B cell (primary cell): ENCODE measurements around the gene CRYAA.

Source experiments
- EZH2 ChIP-seq: IDR thresholded peaks from 2 replicates; pipeline ENCODE4 v1.6.1; 2012; ENCODE audit warnings: borderline replicate concordance, low read depth, mild to moderate bottlenecking, moderate library complexity, low read length; ENCODE audit not compliant: insufficient read depth, poor library complexity, severe bottlenecking
- TF ChIP-seq, protein P1 (sequence below): fragments of 200-600 bp; IDR thresholded peaks from one replicate; pipeline ENCODE4 v1.8.0; 2022; ENCODE audit warnings: antibody characterized with exemption, mild to moderate bottlenecking

- TF ChIP-seq, protein P1, sequence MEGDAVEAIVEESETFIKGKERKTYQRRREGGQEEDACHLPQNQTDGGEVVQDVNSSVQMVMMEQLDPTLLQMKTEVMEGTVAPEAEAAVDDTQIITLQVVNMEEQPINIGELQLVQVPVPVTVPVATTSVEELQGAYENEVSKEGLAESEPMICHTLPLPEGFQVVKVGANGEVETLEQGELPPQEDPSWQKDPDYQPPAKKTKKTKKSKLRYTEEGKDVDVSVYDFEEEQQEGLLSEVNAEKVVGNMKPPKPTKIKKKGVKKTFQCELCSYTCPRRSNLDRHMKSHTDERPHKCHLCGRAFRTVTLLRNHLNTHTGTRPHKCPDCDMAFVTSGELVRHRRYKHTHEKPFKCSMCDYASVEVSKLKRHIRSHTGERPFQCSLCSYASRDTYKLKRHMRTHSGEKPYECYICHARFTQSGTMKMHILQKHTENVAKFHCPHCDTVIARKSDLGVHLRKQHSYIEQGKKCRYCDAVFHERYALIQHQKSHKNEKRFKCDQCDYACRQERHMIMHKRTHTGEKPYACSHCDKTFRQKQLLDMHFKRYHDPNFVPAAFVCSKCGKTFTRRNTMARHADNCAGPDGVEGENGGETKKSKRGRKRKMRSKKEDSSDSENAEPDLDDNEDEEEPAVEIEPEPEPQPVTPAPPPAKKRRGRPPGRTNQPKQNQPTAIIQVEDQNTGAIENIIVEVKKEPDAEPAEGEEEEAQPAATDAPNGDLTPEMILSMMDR, result no peak
- TF ChIP-seq EZH2, result no peak
Observed at GRCh38 chr21:43207868-43208267, 39.1 kb downstream of the CRYAA start.
